ENCODE results near the gene PHLDB1.
A peak's percentile ranks its signal among the peaks of the same experiment; 100 is the strongest.

PHLDB1 gene

GRCh38 chr11:118689852-118690552, 82.6 kb downstream of the PHLDB1 start:
- peak; percentile 81 for TF ChIP-seq CTCF (IDR thresholded peaks at IDR 0.05; ENCODE audit: low read length, missing control alignments)
- H3K4me3 ChIP-seq (replicated peaks; ENCODE audit: low read depth, low read length) = peak overlapping the region; percentile 50
- DNase-seq (ENCODE audit: low read depth) = peak; percentile 92

GRCh38 chr11:118690553-118691304, 83.3 kb downstream of the PHLDB1 start:
- no peak for DNase-seq (ENCODE audit: low read depth)
- no peak overlapping the region for H3K4me3 ChIP-seq (replicated peaks; ENCODE audit: low read depth, low read length)
- TF ChIP-seq CTCF (IDR thresholded peaks at IDR 0.05; ENCODE audit: low read length, missing control alignments) = no peak

DNA sequence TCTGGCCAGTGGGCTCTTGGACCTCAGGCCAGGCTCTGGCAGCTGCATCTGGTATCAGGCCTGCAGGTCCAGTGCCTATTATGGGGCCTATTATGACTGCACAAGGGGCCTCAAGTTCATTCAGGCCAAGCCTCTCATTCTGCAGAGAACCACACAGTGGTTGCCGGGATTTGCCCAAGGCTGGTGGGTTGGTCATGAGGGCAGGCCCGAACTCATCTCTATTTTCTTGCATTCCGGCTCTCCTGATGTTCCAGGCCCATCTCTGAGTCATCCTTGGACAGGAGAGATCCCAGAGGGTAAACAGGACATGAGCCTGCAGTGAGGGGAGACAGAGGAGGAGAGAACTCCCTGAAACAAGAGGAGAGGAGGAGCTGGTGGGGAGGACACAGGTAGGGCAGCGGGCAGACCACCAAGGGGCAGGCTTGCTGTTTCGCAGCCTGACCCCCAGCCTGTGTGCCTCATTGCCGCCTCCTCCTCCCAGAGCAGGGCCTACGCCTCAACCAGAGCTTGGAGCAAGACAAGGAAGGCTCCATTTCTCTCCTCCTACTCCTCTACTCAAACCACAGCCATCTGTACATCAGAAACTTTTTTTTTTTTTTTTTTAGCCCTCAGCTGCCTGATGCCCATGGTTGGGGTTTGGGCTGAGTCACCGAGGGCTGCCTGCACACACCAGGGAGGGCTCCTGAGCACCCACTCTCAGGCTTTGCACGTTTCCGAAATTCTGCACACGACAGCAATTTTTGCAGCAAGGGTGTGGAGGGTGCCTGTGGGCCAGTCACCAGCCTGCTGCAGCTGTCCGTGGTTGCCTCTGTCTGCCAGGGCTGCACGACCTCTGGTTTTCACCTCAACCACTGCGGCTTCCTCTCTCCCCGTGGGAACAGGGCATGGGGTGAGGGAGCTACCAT, 84.8 kb downstream of the PHLDB1 start:
- peak; percentile 32 for DNase-seq (ENCODE audit: low read depth)
- no peak overlapping the region for H3K4me3 ChIP-seq (replicated peaks; ENCODE audit: low read depth, low read length)
- TF ChIP-seq CTCF (IDR thresholded peaks at IDR 0.05; ENCODE audit: low read length, missing control alignments) = no peak

DNA sequence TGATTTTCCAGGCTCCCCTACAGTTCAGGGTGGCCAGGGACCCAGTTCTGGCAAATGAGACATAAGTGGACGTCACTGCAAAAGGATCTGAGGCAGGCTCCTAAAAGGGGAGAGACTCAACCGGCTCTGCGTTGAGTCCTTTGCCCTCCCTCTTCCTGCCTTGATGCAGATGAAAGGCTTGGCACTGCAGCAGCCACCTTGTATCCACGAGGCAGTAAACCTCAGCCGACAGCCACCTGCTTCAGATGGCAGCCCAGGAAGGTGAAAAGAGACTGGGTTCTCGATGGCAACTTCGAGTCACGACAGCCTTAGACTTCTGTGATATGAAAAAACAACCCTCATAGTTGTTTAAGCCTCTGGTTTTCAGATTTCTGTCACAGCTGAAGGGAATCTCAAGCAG, 86.8 kb downstream of the PHLDB1 start:
- H3K4me3 ChIP-seq (replicated peaks; ENCODE audit: low read depth, low read length) = no peak overlapping the region
- DNase-seq (ENCODE audit: low read depth) = no peak
- no peak for TF ChIP-seq CTCF (IDR thresholded peaks at IDR 0.05; ENCODE audit: low read length, missing control alignments)

GRCh38 chr11:118694771-118695170, 87.4 kb downstream of the PHLDB1 start:
- no peak for DNase-seq (ENCODE audit: low read depth)
- TF ChIP-seq CTCF (IDR thresholded peaks at IDR 0.05; ENCODE audit: low read length, missing control alignments) = no peak
- H3K4me3 ChIP-seq (replicated peaks; ENCODE audit: low read depth, low read length) = no peak overlapping the region

DNA sequence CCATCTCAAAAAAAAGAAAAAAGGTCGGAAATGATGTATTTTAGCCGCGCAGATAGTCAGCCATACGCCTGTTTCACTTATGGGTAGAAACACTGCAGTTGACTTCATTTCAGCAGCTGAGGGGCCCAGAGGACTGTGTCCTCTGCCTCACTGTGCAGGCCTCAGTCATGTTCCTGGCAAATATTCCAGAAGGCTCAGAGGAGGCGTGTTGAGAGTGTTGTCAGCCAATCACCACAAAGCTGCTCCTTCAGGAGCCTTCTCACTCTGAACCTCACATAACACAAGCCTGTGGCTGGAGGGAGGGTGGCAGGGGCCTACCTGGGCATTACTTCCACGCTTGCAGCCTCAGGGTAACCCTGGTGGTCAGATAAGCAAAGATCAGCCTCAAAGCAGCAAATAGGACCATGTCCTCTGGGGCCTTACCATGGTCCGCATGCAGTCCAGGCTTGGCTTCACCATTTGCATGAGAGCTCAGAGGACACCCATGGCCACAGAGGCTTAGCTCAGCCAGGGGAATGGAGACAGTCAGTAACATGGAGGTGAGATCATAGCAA, 89.3 kb downstream of the PHLDB1 start:
- no peak for TF ChIP-seq CTCF (IDR thresholded peaks at IDR 0.05; ENCODE audit: low read length, missing control alignments)

More for the DNA sequence above, 89.3 kb downstream of the PHLDB1 start:
- H3K4me3 ChIP-seq (replicated peaks; ENCODE audit: low read depth, low read length) = no peak overlapping the region
- DNase-seq (ENCODE audit: low read depth) = no peak
